HG02981 (cell line): Measurements from ENCODE around the gene TTC13.

Experiments used
- ATAC-seq: cut with Tn5 transposase; IDR thresholded peaks from one replicate; pipeline ENCODE4 v1.9.1; 2021; ENCODE audit warnings: mild to moderate bottlenecking, moderate library complexity; ENCODE audit not compliant: unreplicated experiment

The TTC13 gene

GRCh38 chr1:230877146-230877923 is 101.3 kb downstream of the TTC13 start:
- ATAC-seq: no peak

GRCh38 chr1:230876660-230877059 is 102.0 kb downstream of the TTC13 start:
- no peak for ATAC-seq

- no peak for ATAC-seq
These were observed 103.3 kb downstream of the TTC13 start for GRCh38 chr1:230875370-230875769.

GRCh38 chr1:230870916-230871315 is 107.7 kb downstream of the TTC13 start:
- ATAC-seq: no peak

- ATAC-seq: no peak
These were observed 109.2 kb downstream of the TTC13 start for GRCh38 chr1:230869500-230869899.

GRCh38 chr1:230868736-230869385 is 109.8 kb downstream of the TTC13 start:
- peak; percentile 27 for ATAC-seq

- peak; percentile 81 for ATAC-seq
These were observed 110.5 kb downstream of the TTC13 start, which contains the start of gene C1orf198 for GRCh38 chr1:230867903-230868735. Gene C1orf198, minus strand, starts transcription at chr1:230868521. Its CDS starts 9 bp downstream, at chr1:230868512.

- no peak for ATAC-seq
These were observed 111.4 kb downstream of the TTC13 start for GRCh38 chr1:230867101-230867902.

- ATAC-seq: no peak
These were observed 112.2 kb downstream of the TTC13 start for GRCh38 chr1:230866171-230867070.

- ATAC-seq: no peak
These were observed 113.4 kb downstream of the TTC13 start for GRCh38 chr1:230865062-230865817.

GRCh38 chr1:230864441-230864840 is 114.2 kb downstream of the TTC13 start:
- no peak for ATAC-seq

- no peak for ATAC-seq
These were observed 115.2 kb downstream of the TTC13 start for GRCh38 chr1:230863449-230863848.

- ATAC-seq: no peak
These were observed 116.6 kb downstream of the TTC13 start for GRCh38 chr1:230861970-230862595.

GRCh38 chr1:230861489-230861888 is 117.2 kb downstream of the TTC13 start:
- ATAC-seq: no peak

- no peak for ATAC-seq
These were observed 117.9 kb downstream of the TTC13 start for GRCh38 chr1:230860617-230861384.

GRCh38 chr1:230858918-230859729 is 119.5 kb downstream of the TTC13 start:
- ATAC-seq: no peak
